Colon (tissue), 2 donors: ENCODE data around the gene ADAMTS7.
A peak's percentile ranks its signal among the peaks of the same experiment; 100 is the strongest.
"Not testable (repeated sequence)": the region's sequence is repeated elsewhere in the genome, so short reads cannot be mapped to it uniquely, and the experiment has no call there.

ENCODE experiments used
- FAIRE-seq: peaks from 2 replicates; lab custom pipeline; 2012; peaks lifted over from hg19 to GRCh38; lab: Jason Lieb, UNC
- donor health status: control.
- donor health status: control.

ADAMTS7 gene, protein sequence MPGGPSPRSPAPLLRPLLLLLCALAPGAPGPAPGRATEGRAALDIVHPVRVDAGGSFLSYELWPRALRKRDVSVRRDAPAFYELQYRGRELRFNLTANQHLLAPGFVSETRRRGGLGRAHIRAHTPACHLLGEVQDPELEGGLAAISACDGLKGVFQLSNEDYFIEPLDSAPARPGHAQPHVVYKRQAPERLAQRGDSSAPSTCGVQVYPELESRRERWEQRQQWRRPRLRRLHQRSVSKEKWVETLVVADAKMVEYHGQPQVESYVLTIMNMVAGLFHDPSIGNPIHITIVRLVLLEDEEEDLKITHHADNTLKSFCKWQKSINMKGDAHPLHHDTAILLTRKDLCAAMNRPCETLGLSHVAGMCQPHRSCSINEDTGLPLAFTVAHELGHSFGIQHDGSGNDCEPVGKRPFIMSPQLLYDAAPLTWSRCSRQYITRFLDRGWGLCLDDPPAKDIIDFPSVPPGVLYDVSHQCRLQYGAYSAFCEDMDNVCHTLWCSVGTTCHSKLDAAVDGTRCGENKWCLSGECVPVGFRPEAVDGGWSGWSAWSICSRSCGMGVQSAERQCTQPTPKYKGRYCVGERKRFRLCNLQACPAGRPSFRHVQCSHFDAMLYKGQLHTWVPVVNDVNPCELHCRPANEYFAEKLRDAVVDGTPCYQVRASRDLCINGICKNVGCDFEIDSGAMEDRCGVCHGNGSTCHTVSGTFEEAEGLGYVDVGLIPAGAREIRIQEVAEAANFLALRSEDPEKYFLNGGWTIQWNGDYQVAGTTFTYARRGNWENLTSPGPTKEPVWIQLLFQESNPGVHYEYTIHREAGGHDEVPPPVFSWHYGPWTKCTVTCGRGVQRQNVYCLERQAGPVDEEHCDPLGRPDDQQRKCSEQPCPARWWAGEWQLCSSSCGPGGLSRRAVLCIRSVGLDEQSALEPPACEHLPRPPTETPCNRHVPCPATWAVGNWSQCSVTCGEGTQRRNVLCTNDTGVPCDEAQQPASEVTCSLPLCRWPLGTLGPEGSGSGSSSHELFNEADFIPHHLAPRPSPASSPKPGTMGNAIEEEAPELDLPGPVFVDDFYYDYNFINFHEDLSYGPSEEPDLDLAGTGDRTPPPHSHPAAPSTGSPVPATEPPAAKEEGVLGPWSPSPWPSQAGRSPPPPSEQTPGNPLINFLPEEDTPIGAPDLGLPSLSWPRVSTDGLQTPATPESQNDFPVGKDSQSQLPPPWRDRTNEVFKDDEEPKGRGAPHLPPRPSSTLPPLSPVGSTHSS (N-terminal part only)

GRCh38 chr15:78811124-78811824 lies at the start of gene ADAMTS7:
TSS of gene ADAMTS7 (minus strand) at chr15:78811464. CDS start at chr15:78811220, 244 bp downstream.
- no peak for FAIRE-seq

- peak; percentile 74 for FAIRE-seq
Measured at GRCh38 chr15:78859971-78860719, 48.9 kb upstream of the ADAMTS7 start.

- no peak for FAIRE-seq
Measured at GRCh38 chr15:78855746-78856145, 44.5 kb upstream of the ADAMTS7 start.

GRCh38 chr15:78854833-78855372 lies 43.6 kb upstream of the ADAMTS7 start:
- no peak for FAIRE-seq

GRCh38 chr15:78853500-78853899 lies 42.2 kb upstream of the ADAMTS7 start:
- FAIRE-seq, result no peak

GRCh38 chr15:78850941-78851755 lies 39.9 kb upstream of the ADAMTS7 start:
- no peak for FAIRE-seq

GRCh38 chr15:78850352-78850751 lies 39.1 kb upstream of the ADAMTS7 start:
- no peak for FAIRE-seq

DNA sequence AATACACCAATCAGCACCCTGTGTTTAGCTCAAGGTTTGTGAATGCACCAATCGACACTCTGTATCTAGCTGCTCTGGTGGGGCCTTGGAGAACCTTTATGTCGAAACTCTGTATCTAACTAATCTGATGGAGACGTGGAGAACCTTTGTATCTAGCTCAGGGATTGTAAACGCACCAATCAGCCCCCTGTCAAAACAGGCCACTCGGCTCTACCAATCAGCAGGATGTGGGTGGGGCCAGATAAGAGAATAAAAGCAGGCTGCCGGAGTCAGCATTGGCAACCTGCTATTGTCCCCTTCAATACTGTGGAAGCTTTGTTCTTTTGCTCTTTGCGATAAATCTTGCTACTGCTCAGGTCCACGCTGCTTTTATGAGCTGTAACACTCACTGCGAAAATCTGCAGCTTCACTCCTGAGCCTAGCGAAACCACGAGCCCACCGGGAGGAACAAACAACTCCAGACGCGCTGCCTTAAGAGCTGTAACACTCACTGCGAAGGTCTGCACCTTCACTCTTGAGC lies 36.2 kb upstream of the ADAMTS7 start:
- FAIRE-seq, result not testable (repeated sequence)

DNA sequence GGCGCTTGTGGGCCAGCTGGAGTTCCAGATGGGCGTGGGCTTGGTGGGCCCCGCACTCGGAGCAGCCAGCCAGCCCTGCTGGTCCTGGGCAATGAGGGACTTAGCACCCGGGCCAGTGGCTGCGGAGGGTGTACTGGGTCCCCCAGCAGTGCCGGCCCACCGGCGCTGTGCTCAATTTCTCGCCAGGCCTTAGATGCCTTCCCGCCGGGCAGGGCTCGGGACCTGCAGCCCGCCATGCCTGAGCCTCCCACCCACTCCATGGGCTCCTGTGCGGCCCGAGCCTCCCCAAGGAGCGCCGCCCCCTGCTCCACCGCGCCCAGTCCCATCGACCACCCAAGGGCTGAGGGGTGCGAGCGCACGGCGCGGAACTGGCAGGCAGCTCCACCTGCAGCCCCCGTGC lies 35.6 kb upstream of the ADAMTS7 start:
- FAIRE-seq, result not testable (repeated sequence)

- no peak for FAIRE-seq
Measured at GRCh38 chr15:78842519-78842918, 31.3 kb upstream of the ADAMTS7 start.

- no peak for FAIRE-seq
Measured at GRCh38 chr15:78841891-78842290, 30.6 kb upstream of the ADAMTS7 start.

DNA sequence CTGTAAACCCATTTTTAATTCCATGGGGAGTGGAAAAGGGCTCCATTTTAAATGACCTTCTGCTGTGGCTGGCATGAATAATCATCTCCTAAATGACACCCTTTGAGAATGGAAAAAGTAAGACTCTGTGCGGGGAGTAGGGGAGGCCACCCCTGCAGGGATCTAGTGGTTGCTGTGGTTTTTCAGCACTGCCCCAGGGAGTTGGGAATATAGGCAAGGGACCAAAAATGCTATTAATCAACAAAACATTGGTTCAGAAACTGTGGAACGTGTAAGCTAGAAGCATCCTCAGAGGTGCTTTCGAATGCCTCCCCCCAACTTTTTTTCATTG lies 30.1 kb upstream of the ADAMTS7 start:
- FAIRE-seq, result no peak

DNA sequence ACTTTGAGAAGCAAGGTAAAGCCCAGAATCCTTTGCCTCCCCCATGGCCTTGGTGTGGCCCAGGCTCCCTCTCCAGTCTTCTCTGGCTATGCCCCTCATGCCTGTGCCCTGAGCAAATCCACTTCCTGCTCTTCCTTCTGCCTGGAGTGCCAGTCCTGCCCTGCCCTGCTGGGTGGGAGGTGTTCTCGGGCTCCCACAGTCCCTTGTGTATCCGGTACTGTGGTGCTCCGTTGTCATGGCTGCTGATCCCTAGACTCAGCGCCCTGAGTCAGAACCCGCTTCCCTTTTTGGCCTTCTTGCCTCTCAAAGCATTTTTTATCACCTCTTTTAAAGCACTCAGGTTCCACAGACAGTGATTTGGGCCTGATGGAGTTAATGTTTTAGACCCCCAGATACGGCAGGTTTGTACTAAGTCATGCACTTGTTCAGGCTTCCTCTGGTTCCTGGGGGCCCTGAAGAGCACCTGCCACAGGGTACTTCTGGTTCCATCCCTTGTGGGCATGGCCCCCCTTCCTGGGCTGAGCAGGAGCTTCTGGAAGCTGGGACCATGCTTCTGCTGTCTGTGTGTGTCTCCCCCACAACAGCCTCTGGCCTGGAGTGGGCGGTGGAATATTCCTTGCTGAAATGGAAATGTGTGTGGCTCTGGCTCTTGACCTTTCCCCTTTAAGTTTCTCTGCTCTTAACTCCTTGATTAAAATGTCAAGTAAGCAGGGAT lies 29.6 kb upstream of the ADAMTS7 start:
- FAIRE-seq, result no peak

DNA sequence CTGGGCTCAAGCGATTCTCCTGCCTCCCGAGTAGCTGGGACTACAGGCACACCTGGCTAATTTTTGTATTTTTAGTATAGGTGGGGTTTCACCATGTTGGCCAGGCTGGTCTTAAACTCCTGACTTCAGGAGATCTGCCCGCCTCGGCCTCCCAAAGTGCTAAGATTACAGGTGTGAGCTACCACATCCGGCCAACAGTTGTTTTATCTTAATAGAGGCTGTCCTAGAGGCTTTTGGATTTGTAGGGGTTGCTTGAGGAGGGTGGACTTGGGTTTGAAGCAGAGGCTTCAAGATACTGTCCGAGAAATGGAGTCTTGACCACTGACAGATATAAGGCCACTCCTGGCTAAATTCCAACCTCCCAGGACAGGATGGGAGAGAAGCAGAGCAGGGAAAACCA lies 27.9 kb upstream of the ADAMTS7 start:
- FAIRE-seq, result not testable (repeated sequence)

DNA sequence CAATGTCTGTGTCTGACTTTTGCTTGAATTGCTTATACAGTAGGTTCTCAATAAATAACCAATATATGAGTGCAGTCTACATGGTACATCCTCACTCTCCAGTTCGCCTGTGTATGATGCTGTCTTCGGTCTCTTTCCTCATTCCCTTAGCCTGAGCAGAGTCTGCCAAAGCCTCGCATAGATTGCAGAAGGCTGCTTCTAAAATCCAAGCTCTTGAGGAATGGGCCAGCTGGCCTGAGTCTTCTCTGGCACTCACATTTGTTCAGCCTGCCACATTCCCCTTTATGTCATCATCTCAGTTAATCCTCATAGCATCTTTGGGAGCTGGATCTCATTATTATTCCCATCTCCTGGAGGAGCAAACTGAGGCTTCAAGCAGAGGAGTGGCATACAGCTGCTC lies 27.2 kb upstream of the ADAMTS7 start:
- FAIRE-seq, result no peak

DNA sequence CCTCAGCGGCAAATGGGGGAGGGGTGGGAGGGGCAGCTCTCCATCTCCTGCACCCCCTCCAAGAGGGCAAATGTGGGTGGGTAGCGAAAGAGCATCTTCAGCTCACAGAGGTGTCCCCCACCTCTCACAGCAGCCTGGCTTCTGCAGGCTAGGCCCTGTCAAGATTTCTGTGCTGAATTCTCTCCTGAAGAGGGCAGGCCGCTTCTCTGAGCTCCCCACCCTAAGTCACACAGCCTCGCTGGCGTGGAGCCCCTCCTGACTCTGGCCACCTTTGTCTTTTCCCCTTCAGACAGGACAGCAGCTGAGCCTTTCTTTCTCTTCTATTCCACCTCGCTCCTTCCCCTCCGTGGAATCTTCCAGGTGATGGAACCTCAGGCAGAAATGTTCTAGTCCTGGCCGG lies 26.3 kb upstream of the ADAMTS7 start:
- FAIRE-seq, result no peak

- no peak for FAIRE-seq
Measured at GRCh38 chr15:78837131-78837530, 25.9 kb upstream of the ADAMTS7 start.

DNA sequence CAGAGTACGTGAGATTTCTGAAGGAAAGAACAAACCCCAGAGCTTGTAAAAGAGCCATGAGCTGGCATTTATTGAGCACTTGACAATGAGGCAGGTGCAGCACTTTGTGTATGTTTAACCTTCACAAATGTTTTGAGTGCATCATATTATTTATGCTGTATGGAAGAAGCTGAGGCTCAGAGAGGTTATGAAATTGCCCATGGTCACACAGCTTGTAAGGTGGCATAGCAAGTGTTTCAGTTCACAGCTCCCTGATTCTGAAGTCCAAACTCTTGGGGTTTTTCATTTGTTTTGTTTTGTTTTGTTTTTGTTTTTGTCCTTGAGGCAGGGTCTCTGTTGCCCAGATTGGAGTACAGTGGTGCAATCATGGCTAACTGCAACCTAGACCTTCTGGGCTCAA lies 25.1 kb upstream of the ADAMTS7 start:
- no peak for FAIRE-seq
